HG03439 (cell line): ENCODE data around the gene DHRS12.

Experiments used
- ATAC-seq: cut with Tn5 transposase; IDR thresholded peaks from one replicate; pipeline ENCODE4 v1.9.1; 2021; ENCODE audit warnings: mild to moderate bottlenecking, moderate library complexity; ENCODE audit not compliant: unreplicated experiment

DHRS12 gene

GRCh38 chr13:51784097-51784496 lies 19.9 kb downstream of the DHRS12 start:
- ATAC-seq = no peak

GRCh38 chr13:51783428-51784094 lies 20.4 kb downstream of the DHRS12 start:
- ATAC-seq = no peak

GRCh38 chr13:51782026-51782710 lies 21.8 kb downstream of the DHRS12 start:
- ATAC-seq = no peak

GRCh38 chr13:51781246-51782022 lies 22.5 kb downstream of the DHRS12 start:
- ATAC-seq = no peak

GRCh38 chr13:51780099-51780498 lies 23.9 kb downstream of the DHRS12 start:
- ATAC-seq = no peak

- ATAC-seq = no peak
Observed at GRCh38 chr13:51778392-51778791, 25.6 kb downstream of the DHRS12 start.

GRCh38 chr13:51777921-51778320 lies 26.0 kb downstream of the DHRS12 start:
- no peak for ATAC-seq

- ATAC-seq = no peak
Observed at GRCh38 chr13:51776179-51776578, 27.8 kb downstream of the DHRS12 start.

GRCh38 chr13:51773515-51773914 lies 30.4 kb downstream of the DHRS12 start:
- no peak for ATAC-seq

- no peak for ATAC-seq
Observed at GRCh38 chr13:51772781-51773180, 31.2 kb downstream of the DHRS12 start.

GRCh38 chr13:51772105-51772455 lies 31.9 kb downstream of the DHRS12 start:
- no peak for ATAC-seq

- ATAC-seq = no peak
Observed at GRCh38 chr13:51771418-51772104, 32.4 kb downstream of the DHRS12 start.

- ATAC-seq = no peak
Observed at GRCh38 chr13:51770681-51771417, 33.1 kb downstream of the DHRS12 start.

GRCh38 chr13:51770160-51770559 lies 33.8 kb downstream of the DHRS12 start:
- no peak for ATAC-seq

GRCh38 chr13:51769455-51770127 lies 34.4 kb downstream of the DHRS12 start:
- no peak for ATAC-seq

GRCh38 chr13:51768976-51769375 lies 35.0 kb downstream of the DHRS12 start:
- ATAC-seq = no peak

GRCh38 chr13:51768378-51768921 lies 35.5 kb downstream of the DHRS12 start:
- ATAC-seq = no peak

GRCh38 chr13:51767100-51767499 lies 36.9 kb downstream of the DHRS12 start:
- ATAC-seq = no peak

GRCh38 chr13:51765142-51765515 lies 38.8 kb downstream of the DHRS12 start:
- ATAC-seq = no peak
